CD8-positive, alpha-beta memory T cell (primary cell): ENCODE measurements around the gene ABRACL. TPM values are rescaled to one million over a fixed set of nuclear protein-coding genes. Genes with fewer than 3 reads are reported as not detected.
"Not testable (repeated sequence)": the region's sequence is repeated elsewhere in the genome, so short reads cannot be mapped to it uniquely, and the experiment has no call there.

Experiments used
- CTCF ChIA-PET: fragments of 350-600 bp; sonication (Branson Sonifier 250); formaldehyde crosslinking; loops from one replicate; lab custom pipeline; 2021; ENCODE audit warnings: antibody characterized with exemption; lab: Charles Lee
- POLR2A ChIA-PET: fragments of 350-600 bp; sonication (Branson Sonifier 250); formaldehyde crosslinking; loops from one replicate; lab custom pipeline; 2021; ENCODE audit warnings: antibody characterized with exemption; lab: Charles Lee
- DNase-seq, 5 donors: peaks; one replicate each; pipeline versions ENCODE4 v3.0.0 to v3.0.0-alpha.2; 2020 to 2022; ENCODE audit warnings: mixed read lengths in 1 of 5
- H3K27ac ChIP-seq: one replicate; pipeline ENCODE4 v1.7.0; 2013; ENCODE audit warnings: low read depth, mild to moderate bottlenecking, low read length, moderate library complexity
- H3K27me3 ChIP-seq: 2 replicates; pipeline ENCODE4 v1.7.0; 2013; ENCODE audit warnings: low read length, mild to moderate bottlenecking; ENCODE audit not compliant: insufficient read depth, poor library complexity, severe bottlenecking
- H3K36me3 ChIP-seq: 2 replicates; pipeline ENCODE4 v1.7.0; 2013; ENCODE audit warnings: mild to moderate bottlenecking, low read length, moderate library complexity; ENCODE audit not compliant: insufficient read depth
- H3K4me1 ChIP-seq: 2 replicates; pipeline ENCODE4 v1.7.0; 2013; ENCODE audit warnings: mild to moderate bottlenecking, low read length, moderate library complexity; ENCODE audit not compliant: insufficient read depth
- H3K4me3 ChIP-seq: 2 replicates; pipeline ENCODE4 v1.7.0; 2013; ENCODE audit warnings: mild to moderate bottlenecking, low read length
- H3K9me3 ChIP-seq: 2 replicates; pipeline ENCODE4 v1.7.0; 2013; ENCODE audit warnings: mild to moderate bottlenecking, low read length
- H3K27ac Mint-ChIP-seq, 8 donors: one replicate each; pipeline ENCODE4 v1.8.0; 2020 to 2021; ENCODE audit warnings: mixed read lengths in 8 of 8, mild to moderate bottlenecking in 6 of 8, inconsistent platforms in 3 of 8, moderate library complexity in 3 of 8
- H3K27me3 Mint-ChIP-seq, 2 donors: one replicate each; pipeline ENCODE4 v1.8.0; 2020 to 2021; ENCODE audit warnings: mixed read lengths in 2 of 2, mild to moderate bottlenecking in 1 of 2, moderate library complexity in 1 of 2
- H3K36me3 Mint-ChIP-seq, 3 donors: one replicate each; pipeline ENCODE4 v1.8.0; 2020 to 2021; ENCODE audit warnings: mixed read lengths in 3 of 3, inconsistent platforms in 1 of 3, mild to moderate bottlenecking in 1 of 3
- H3K4me1 Mint-ChIP-seq, 3 donors: one replicate each; pipeline ENCODE4 v1.8.0; 2020 to 2021; ENCODE audit warnings: mixed read lengths in 3 of 3, inconsistent platforms in 1 of 3, mild to moderate bottlenecking in 1 of 3
- H3K4me3 Mint-ChIP-seq, 7 donors: one replicate each; pipeline ENCODE4 v1.8.0; 2020 to 2021; ENCODE audit warnings: mixed read lengths in 7 of 7, mild to moderate bottlenecking in 6 of 7, moderate library complexity in 4 of 7, inconsistent platforms in 2 of 7
- H3K9me3 Mint-ChIP-seq, 5 donors: one replicate each; pipeline ENCODE4 v1.8.0; 2020 to 2022; ENCODE audit warnings: mixed read lengths in 5 of 5, mild to moderate bottlenecking in 3 of 5, moderate library complexity in 2 of 5, inconsistent platforms in 1 of 5
- polyA plus RNA-seq: library from polyadenylated mRNA; unstranded; fragments of 300-500 nt; fragmentation: Illumina TruSeq; gene quantifications from one replicate; pipeline ENCODE4 v1.2.3, GENCODE V29; 2021
- total RNA-seq, 2 experiments: library from RNA; stranded (reverse); gene quantifications; one replicate each; pipeline ENCODE4 v1.2.3, GENCODE V29; 2021

ABRACL gene
- total and polyA plus RNA-seq, 3 experiments from 2014 or later = 141 to 212 (median 145) TPM

DNA sequence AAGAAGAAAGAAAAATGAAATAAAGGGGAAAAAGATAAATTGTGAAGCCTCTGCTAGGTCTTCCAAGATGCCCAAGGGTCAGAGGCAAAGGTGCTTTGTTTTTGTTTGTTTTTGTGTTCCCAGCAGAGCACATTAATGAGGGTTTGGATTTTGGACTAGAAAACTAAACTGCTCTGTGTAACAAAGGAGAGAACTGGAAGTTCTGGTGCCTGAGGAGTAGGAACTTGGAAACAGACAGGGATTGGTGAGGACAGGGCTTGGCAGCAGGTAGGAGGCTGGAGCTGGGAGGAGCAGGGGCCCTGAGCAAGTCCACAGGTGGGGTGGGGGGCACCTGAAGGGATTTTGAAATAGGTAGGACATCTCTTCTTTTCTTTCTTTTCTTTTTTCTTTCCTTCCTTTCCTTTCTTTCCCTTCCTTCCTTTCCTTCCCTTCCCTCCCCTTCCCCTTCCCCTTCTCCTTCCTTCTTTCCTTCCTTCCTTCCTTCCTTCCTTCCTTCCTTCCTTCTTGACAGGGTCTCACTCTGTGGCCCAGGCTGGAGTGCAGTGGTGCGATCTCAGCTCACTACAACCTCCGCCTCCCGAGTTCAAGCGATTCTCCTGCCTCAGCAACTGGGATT lies 15.3 kb upstream of the ABRACL start:
- Mint-ChIP-seq H3K4me1 (no peaks in the 10 kb centered on the region), H3K9me3 (no peaks in the 10 kb centered on the region)
- CTCF ChIA-PET = interaction anchor here (3.0 kb wide), 1 partner anchor 25 kb away, joined by 8 read pairs; the partner anchor contains the start of gene REPS1

DNA sequence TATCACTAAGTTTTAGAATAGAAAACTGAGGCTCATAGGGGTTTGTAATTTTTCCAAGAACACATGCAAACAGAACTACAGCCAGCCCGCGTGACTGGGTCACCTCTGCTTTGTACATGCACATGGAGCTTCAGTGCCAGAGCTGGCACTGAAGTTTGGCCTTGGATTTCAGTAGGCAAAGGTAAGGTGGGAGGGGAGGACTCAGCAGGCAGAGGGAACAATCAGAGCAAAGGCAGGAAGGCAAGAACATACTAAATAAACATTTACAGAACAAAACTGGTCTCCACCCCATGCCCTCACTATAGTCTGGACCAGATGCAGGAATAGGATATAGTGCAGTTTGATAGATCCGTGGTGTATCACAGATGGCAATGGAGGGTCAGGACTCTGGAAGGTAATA lies 13.6 kb upstream of the ABRACL start:
- Mint-ChIP-seq H3K27me3 (peaks cover 4 to 9% of the 10 kb centered on the region in 2 donors), H3K4me1 (no peaks in the 10 kb centered on the region), H3K27ac (no peak overlapping the region), H3K36me3 (peaks cover 0 to 1% (median 0%) of the 10 kb centered on the region in 3 donors), H3K4me3 (no peak overlapping the region), H3K9me3 (no peaks in the 10 kb centered on the region)
- Histone ChIP-seq H3K4me1 (no peaks in the 10 kb centered on the region), H3K27me3 (no peaks in the 10 kb centered on the region), H3K9me3 (no peaks in the 10 kb centered on the region), H3K4me3 (no peak overlapping the region), H3K27ac (no peak overlapping the region), H3K36me3 (no peaks in the 10 kb centered on the region)
- DNase-seq = no peak
- POLR2A ChIA-PET = interaction anchor here (0.6 kb wide), 1 partner anchor 12 kb away, joined by 3 read pairs; no protein-coding TSS in a partner anchor
- CTCF ChIA-PET = interaction anchor here (3.6 kb wide), 1 partner anchor 27 kb away, joined by 10 read pairs; the partner anchor contains the start of gene REPS1

More for the DNA sequence above, 15.3 kb upstream of the ABRACL start:
- Mint-ChIP-seq H3K27me3 (peaks cover 4 to 9% of the 10 kb centered on the region in 2 donors), H3K4me3 (no peak overlapping the region), H3K27ac (no peak overlapping the region), H3K36me3 (no peaks in the 10 kb centered on the region)
- no peaks in the 10 kb centered on the region for H3K9me3 ChIP-seq
- no peak for DNase-seq
- no peak overlapping the region for H3K27ac ChIP-seq
- no peak overlapping the region for H3K4me3 ChIP-seq
- H3K36me3 ChIP-seq = no peaks in the 10 kb centered on the region
- no peaks in the 10 kb centered on the region for H3K4me1 ChIP-seq
- POLR2A ChIA-PET = no interaction called here
- no peaks in the 10 kb centered on the region for H3K27me3 ChIP-seq

GRCh38 chr6:139016337-139017213 lies 12.0 kb upstream of the ABRACL start:
- no peak for DNase-seq
- H3K27ac Mint-ChIP-seq = no peak overlapping the region
- H3K9me3 ChIP-seq = no peaks in the 10 kb centered on the region
- H3K4me1 Mint-ChIP-seq = no peaks in the 10 kb centered on the region
- H3K4me3 ChIP-seq = no peak overlapping the region
- H3K27ac ChIP-seq = no peak overlapping the region
- ChIA-PET POLR2A (no interaction called here), CTCF (interaction anchor here (1.1 to 3.6 kb wide), 2 partner anchors 29 to 203 kb away, joined by 3 to 10 read pairs; partner anchors contain the start of gene REPS1)
- no peaks in the 10 kb centered on the region for H3K9me3 Mint-ChIP-seq
- peaks cover 4 to 9% of the 10 kb centered on the region in 2 donors for H3K27me3 Mint-ChIP-seq
- H3K27me3 ChIP-seq = no peaks in the 10 kb centered on the region
- no peak overlapping the region for H3K4me3 Mint-ChIP-seq
- peaks cover 0 to 1% (median 0%) of the 10 kb centered on the region in 3 donors for H3K36me3 Mint-ChIP-seq
- no peaks in the 10 kb centered on the region for H3K36me3 ChIP-seq
- no peaks in the 10 kb centered on the region for H3K4me1 ChIP-seq

DNA sequence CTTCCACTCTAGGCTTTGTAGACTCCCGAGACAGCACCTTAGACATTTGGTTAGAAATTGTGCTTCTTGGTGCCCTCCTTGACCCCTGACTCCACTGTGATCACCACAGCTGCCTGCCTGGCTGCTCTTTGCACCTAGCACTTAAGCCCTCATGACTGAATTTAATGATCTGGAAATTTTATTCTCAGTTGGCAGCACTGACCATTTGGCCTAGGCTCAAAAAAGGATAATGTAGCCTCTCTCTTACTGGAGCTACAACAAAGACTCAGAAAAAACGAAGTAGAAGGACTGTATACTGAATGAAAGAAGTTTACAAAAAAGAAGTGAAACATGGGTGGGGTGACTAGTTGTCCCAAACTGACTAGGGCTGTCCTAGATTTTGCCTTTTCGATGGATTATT lies 11.3 kb upstream of the ABRACL start:
- H3K9me3 Mint-ChIP-seq = no peaks in the 10 kb centered on the region
- POLR2A ChIA-PET = no interaction called here
- H3K27me3 ChIP-seq = no peaks in the 10 kb centered on the region
- no peak overlapping the region for H3K27ac ChIP-seq
- H3K4me1 ChIP-seq = no peaks in the 10 kb centered on the region
- H3K27ac Mint-ChIP-seq = peak overlapping the region in 1 of 8 donors; percentile 49
- no peak for DNase-seq
- no peaks in the 10 kb centered on the region for H3K36me3 ChIP-seq
- peaks cover 0 to 1% (median 0%) of the 10 kb centered on the region in 3 donors for H3K36me3 Mint-ChIP-seq
- H3K4me1 Mint-ChIP-seq = no peaks in the 10 kb centered on the region
- H3K4me3 Mint-ChIP-seq = no peak overlapping the region
- no peak overlapping the region for H3K4me3 ChIP-seq
- CTCF ChIA-PET = interaction anchor here (3.6 kb wide), 1 partner anchor 29 kb away, joined by 10 read pairs; the partner anchor contains the start of gene REPS1
- no peaks in the 10 kb centered on the region for H3K9me3 ChIP-seq
- H3K27me3 Mint-ChIP-seq = peaks cover 4 to 7% of the 10 kb centered on the region in 2 donors

DNA sequence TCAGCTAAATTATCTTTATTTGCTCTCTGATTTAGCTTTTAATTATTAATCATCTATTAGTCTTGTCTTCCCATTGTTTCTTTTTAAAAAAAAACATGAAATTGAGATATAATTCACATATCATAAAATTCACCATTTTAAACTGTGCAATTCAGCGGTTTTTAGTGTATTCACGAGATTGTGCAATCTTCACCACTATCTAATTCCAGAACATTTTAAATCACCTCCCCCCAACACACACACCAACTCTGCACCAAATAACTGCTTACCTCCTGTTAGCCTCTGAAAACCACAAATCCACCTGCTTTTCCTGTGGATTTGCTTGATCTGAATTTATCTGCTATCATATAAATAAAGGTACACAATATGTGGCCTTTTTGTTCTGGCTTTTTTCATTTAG lies 8.8 kb upstream of the ABRACL start:
- no peak for DNase-seq
- CTCF ChIA-PET = interaction anchor here (2.2 kb wide), 1 partner anchor 31 kb away, joined by 8 read pairs; the partner anchor contains the start of gene REPS1
- Histone ChIP-seq H3K4me3 (no peak overlapping the region), H3K27me3 (no peaks in the 10 kb centered on the region), H3K36me3 (no peaks in the 10 kb centered on the region), H3K9me3 (no peaks in the 10 kb centered on the region), H3K4me1 (no peaks in the 10 kb centered on the region), H3K27ac (no peak overlapping the region)
- POLR2A ChIA-PET = no interaction called here
- Mint-ChIP-seq H3K27ac (no peak overlapping the region), H3K9me3 (no peaks in the 10 kb centered on the region), H3K4me3 (no peak overlapping the region), H3K27me3 (peaks cover 0 to 3% of the 10 kb centered on the region in 2 donors), H3K36me3 (peaks cover 0 to 1% (median 0%) of the 10 kb centered on the region in 3 donors), H3K4me1 (no peaks in the 10 kb centered on the region)

DNA sequence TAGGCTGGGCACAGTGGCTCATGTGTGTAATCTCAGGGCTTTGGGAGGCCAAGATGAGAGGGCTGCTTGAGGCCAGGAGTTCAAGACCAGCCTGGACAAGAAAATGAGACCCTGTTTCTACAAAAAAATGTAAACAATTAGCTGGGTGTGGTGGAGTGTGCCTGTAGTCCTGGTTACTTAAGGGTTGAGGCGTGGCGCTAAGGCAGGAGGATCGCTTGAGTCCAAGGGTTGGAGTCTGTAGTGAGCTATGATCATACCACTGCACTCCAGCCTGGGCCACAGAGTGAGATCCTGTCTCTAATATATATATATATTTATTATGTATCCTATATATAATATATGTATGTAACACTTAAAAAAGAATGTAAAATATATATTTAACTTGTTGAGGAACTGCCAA lies 7.9 kb upstream of the ABRACL start:
- Histone ChIP-seq H3K4me3 (no peak overlapping the region), H3K27ac (no peak overlapping the region), H3K27me3 (no peaks in the 10 kb centered on the region), H3K9me3 (no peaks in the 10 kb centered on the region), H3K4me1 (no peaks in the 10 kb centered on the region), H3K36me3 (no peaks in the 10 kb centered on the region)
- ChIA-PET POLR2A (no interaction called here), CTCF (interaction anchor here (2.2 kb wide), 1 partner anchor 32 kb away, joined by 8 read pairs; the partner anchor contains the start of gene REPS1)
- Mint-ChIP-seq H3K4me3 (no peak overlapping the region), H3K9me3 (no peaks in the 10 kb centered on the region), H3K27me3 (peaks cover 0 to 3% of the 10 kb centered on the region in 2 donors), H3K27ac (no peak overlapping the region), H3K4me1 (no peaks in the 10 kb centered on the region), H3K36me3 (peaks cover 0 to 1% (median 0%) of the 10 kb centered on the region in 3 donors)
- DNase-seq = no peak

GRCh38 chr6:139025416-139025815 lies 3.1 kb upstream of the ABRACL start:
- H3K36me3 ChIP-seq, H3K4me3 ChIP-seq, H3K9me3 ChIP-seq, H3K36me3 Mint-ChIP-seq, H3K9me3 Mint-ChIP-seq, CTCF ChIA-PET, H3K27ac ChIP-seq, H3K27me3 ChIP-seq, POLR2A ChIA-PET, H3K27me3 Mint-ChIP-seq, DNase-seq, H3K27ac Mint-ChIP-seq: not testable (repeated sequence)
- peaks cover 14 to 15% (median 15%) of the 10 kb centered on the region in 3 donors for H3K4me1 Mint-ChIP-seq
- H3K4me3 Mint-ChIP-seq = peak overlapping the region in 1 of 7 donors; percentile 16
- peaks cover 13% of the 10 kb centered on the region for H3K4me1 ChIP-seq
